Measurements from ENCODE around the gene CDHR3.
A peak's percentile ranks its signal among the peaks of the same experiment; 100 is the strongest.
"Not testable (repeated sequence)": the region's sequence is repeated elsewhere in the genome, so short reads cannot be mapped to it uniquely, and the experiment has no call there.

CDHR3 gene

DNA sequence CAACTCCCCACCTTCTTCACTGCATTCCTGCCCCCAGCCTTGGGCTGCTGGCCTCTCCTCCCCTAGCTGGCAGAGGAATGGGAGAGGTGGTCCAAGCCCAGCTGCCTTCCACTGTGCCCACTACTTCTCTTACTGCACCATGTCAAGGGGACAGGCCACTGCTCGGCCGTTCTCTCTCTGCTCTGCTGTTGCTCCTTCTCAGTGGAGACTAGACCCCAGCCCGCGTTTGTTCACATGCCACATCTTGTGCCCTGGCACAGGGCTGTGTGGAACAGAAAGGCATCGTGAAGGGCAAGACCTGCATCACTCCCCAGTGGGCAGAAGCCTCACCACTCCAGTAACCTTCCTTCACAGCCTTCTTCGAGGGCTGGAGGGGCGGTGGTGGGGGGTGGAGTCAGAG, 711 bp upstream of the CDHR3 start:
- no peak for DNase-seq

DNA sequence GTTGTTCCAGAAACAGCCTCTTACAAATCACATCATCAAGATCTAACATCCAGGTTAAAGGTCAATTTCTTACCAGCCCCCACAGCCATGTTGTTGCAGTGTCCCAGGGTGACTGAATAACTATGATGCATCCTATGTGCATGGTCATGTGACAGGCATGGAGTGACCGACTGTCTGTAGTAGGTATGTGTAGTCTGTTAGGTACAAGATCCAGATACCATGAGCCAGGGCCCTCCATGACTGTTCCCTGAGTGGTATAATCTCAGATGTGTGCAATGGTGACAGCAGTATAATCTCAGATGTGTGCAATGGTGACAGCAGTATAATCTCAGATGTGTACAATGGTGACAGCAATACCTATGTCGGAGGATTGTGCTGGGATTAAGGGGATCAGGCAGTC, 8.8 kb downstream of the CDHR3 start:
- DNase-seq: no peak

DNA sequence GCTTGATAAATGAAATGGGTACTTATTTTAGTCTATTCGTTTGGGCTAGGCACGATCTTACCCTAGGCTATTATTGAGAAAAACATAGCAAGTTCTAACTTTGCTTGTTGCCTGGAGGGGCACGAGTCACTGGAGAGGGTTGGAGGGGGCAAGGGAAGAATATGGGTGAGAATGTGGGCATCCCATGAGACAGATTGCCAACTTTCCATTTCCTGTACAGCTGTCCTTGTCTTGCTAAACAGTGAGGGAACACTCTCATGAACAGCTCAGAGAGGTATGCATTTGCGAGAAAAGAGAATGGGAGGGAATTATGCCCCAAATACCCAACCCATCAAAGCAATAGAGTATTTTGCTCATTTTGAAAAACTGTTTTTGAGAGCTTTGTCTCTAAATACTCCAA, 9.2 kb downstream of the CDHR3 start:
- DNase-seq: no peak

- no peak for DNase-seq
Observed at GRCh38 chr7:105974471-105974870, 11.4 kb downstream of the CDHR3 start.

GRCh38 chr7:105975770-105976417, 12.8 kb downstream of the CDHR3 start:
- peak; percentile 90 for DNase-seq

- DNase-seq: no peak
Observed at GRCh38 chr7:105976868-105977267, 13.8 kb downstream of the CDHR3 start.

GRCh38 chr7:105978035-105978434, 15.0 kb downstream of the CDHR3 start:
- no peak for DNase-seq

- DNase-seq: no peak
Observed at GRCh38 chr7:105978974-105979373, 15.9 kb downstream of the CDHR3 start.

- DNase-seq: no peak
Observed at GRCh38 chr7:105979405-105979804, 16.3 kb downstream of the CDHR3 start.

GRCh38 chr7:105980645-105981396, 17.8 kb downstream of the CDHR3 start:
- DNase-seq: no peak

DNA sequence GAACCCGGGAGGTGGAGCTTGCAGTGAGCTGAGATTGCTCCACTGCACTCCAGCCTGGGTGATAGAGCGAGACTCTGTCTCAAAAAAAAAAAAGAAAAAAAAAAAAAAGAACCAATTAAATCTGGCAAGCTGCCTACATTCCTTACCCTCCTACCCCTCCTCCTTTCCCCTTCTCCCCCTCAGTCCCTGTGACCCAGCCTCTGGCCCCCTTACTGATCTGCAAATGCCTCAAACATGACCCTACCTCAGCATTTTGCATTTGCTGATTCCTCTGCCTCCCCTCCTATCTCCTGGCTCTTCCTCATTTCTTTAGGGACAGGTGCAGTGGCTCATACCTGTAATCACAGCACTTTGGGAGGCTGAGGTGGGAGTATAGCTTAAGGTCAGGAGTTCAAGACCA, 19.3 kb downstream of the CDHR3 start:
- DNase-seq: no peak

- DNase-seq: not testable (repeated sequence)
Observed at GRCh38 chr7:105984808-105985207, 21.7 kb downstream of the CDHR3 start.

GRCh38 chr7:105985229-105985628, 22.2 kb downstream of the CDHR3 start:
- no peak for DNase-seq

- DNase-seq: no peak
Observed at GRCh38 chr7:105985672-105986215, 22.7 kb downstream of the CDHR3 start.

- DNase-seq: no peak
Observed at GRCh38 chr7:105987046-105987445, 24.0 kb downstream of the CDHR3 start.

DNA sequence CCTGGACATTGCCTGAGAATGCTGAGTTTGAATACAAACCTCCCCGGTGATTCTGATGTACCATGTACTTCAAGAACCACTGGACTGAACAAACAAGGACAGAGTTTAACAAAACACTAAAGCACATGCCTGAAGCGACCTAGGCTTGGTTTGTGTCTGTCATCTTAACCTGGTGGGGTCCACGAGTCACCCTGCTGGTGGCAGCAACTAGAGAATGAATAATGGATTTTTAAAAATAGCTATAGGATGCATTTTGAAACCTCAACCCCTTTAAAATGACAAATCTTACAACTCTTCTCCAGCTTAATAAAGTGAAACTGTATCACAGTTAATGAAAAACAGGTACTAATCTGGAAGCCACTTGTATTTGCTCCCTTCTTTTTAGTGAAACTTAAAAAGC, 25.2 kb downstream of the CDHR3 start:
- no peak for DNase-seq

DNA sequence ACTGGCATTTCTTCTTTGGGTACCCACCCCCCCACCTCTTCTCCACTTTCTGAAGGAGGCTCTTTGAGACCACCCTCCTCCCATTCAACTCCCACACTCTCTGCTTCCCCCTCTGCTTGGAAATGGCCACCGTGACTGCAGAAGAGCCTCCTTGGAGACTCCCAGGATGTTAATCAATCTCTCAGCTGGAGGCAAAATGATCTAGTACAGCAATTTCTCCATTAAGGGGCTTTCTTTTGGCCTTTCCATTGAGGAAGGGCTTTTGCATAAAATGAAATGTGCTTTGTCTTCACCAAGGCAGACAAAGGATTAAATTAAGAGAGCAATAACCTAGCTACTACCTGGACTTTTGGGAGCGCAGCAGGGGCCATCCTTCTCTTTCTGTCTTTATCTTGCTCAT, 26.1 kb downstream of the CDHR3 start:
- no peak for DNase-seq

GRCh38 chr7:105989686-105990085, 26.6 kb downstream of the CDHR3 start:
- no peak for DNase-seq

DNA sequence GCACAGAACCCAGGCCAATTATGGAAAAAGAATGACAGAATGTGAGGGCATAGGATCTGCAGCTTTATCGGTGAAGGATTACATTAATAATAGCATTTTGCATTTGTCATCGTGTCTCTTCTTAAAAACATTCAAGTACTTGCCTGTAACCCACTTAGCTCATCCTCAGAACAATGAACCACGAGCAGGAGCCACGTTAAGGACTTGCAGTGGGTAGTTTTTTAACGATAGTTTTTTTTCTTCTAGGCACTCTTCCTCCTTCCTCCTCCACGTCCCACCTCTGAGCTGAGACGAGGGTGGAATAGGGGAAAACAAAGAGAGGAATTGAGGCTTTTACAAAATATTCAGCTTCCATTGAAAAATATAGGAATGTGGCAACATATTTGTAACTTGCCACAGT, 27.1 kb downstream of the CDHR3 start:
- no peak for DNase-seq

DNA sequence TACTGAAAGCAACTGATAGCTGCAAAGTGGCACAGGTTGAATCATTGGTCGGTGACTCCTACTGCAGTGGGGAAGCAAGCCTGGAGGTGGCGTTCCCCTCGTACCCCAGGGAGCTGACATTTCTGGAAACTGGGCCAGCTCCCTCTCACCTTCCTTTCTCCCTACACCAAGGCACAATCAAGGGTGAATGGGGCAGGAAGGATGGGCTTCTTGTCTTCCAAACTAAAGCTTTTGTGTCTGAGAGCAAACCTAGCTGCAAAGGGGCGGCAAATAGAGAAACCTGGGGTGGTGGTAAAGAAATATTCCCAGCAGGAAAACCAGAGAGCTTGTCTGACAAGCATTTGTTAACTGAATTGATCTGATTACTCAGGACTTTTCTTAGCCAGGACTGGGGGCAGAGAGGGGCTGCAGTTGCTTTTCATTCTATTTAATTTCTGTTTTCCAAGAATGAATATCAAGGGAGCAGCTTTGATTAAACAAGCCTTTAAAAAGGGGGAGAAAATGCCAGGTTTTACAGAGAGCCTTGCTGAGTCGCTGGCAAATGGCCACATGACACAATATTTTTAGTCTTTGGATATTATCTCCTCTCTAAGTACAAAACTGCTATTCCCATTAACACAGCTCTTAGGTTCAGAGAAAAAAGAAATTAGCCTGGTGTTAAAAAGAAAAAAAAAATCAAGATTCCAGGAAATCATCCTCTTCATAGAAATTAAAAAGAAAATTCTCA, 27.8 kb downstream of the CDHR3 start:
- DNase-seq: peak; percentile 26

GRCh38 chr7:105992905-105993304, 29.8 kb downstream of the CDHR3 start:
- DNase-seq: no peak

DNA sequence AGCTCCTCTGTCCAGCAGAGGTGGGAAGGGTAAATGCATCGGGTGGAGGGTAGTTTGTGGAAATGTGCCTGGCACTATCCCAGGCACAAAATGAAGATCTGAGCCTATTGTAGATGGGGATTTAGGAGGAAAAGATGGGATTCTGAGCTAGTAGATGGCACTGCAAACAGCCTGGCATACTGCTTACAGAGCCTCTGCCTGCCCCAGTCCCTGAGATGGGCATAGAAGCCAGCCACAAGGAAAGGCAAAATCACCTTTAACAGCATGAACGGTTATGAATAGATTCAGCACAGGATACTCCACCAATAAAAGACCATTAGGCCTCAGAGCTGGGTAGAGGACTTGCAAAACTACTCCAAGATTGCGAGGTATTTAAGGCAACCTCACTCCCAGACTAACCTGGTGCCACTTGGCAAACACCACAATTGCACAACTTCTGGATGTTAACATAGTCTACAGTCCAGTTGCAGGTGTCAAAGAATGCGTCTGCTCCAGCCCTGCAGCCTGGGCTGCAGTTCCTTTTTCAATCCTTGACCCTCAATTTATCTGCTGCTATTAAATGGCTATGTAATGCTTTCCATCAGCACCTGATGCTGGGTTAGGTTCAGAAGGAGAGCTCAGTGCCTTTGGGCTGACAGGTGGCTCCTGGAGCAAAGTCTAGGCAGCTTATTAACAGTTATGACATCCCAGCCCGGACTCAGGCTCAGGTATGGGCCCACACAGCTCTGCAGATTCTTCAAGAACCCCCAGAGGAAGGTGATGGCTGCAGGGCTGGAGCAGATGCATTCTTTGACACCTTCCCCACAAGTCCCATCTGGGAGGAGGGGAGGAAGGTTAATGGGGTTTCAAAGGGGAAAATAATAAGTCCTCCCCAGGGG, 34.0 kb downstream of the CDHR3 start:
- DNase-seq: no peak
